ENCODE measurements around the gene TRPM6.

The TRPM6 gene

GRCh38 chr9:74683322-74683721 lies 204.4 kb downstream of the TRPM6 start:
- Mint-ChIP-seq H3K4me3 (no peak overlapping the region), H3K27ac (no peak overlapping the region), H3K36me3 (ENCODE audit: low read depth) (no peaks in the 10 kb centered on the region), H3K4me1 (ENCODE audit: low read depth) (no peaks in the 10 kb centered on the region), H3K27me3 (ENCODE audit: low read depth) (peaks cover 2% of the 10 kb centered on the region), H3K9me3 (no peaks in the 10 kb centered on the region)
- DNase-seq (ENCODE audit: low spot score), result no peak

- H3K36me3 Mint-ChIP-seq (ENCODE audit: low read depth), result no peaks in the 10 kb centered on the region
- no peak overlapping the region for H3K4me3 Mint-ChIP-seq
- no peaks in the 10 kb centered on the region for H3K27me3 Mint-ChIP-seq (ENCODE audit: low read depth)
- H3K27ac Mint-ChIP-seq, result no peak overlapping the region
- no peaks in the 10 kb centered on the region for H3K9me3 Mint-ChIP-seq
- no peaks in the 10 kb centered on the region for H3K4me1 Mint-ChIP-seq (ENCODE audit: low read depth)
- DNase-seq (ENCODE audit: low spot score), result no peak
Observed at GRCh38 chr9:74681906-74682305, 205.8 kb downstream of the TRPM6 start.

GRCh38 chr9:74674077-74674476 lies 213.6 kb downstream of the TRPM6 start:
- Mint-ChIP-seq H3K27ac (no peak overlapping the region), H3K4me3 (no peak overlapping the region), H3K9me3 (no peaks in the 10 kb centered on the region), H3K36me3 (ENCODE audit: low read depth) (no peaks in the 10 kb centered on the region), H3K27me3 (ENCODE audit: low read depth) (no peaks in the 10 kb centered on the region), H3K4me1 (ENCODE audit: low read depth) (no peaks in the 10 kb centered on the region)
- DNase-seq (ENCODE audit: low spot score), result no peak
